Stomach smooth muscle (tissue), 2 donors: ENCODE measurements around the gene TRIM47.

Experiments used
- H3K27ac ChIP-seq: one replicate; pipeline ENCODE4 v1.7.0; 2013; ENCODE audit warnings: mild to moderate bottlenecking, low read length, inconsistent platforms
- H3K27me3 ChIP-seq, 2 donors: one replicate each; pipeline ENCODE4 v1.7.0; 2013; ENCODE audit warnings: low read length in 2 of 2; ENCODE audit not compliant: insufficient read depth in 2 of 2, control insufficient read depth in 1 of 2
- H3K36me3 ChIP-seq, 2 donors: one replicate each; pipeline ENCODE4 v1.7.0; 2013; ENCODE audit warnings: low read length in 2 of 2; ENCODE audit not compliant: control insufficient read depth in 2 of 2, insufficient read depth in 2 of 2
- H3K4me1 ChIP-seq: one replicate; pipeline ENCODE4 v1.7.0; 2013; ENCODE audit warnings: low read length; ENCODE audit not compliant: control insufficient read depth, insufficient read depth
- H3K4me3 ChIP-seq, 2 donors: one replicate each; pipeline ENCODE4 v1.7.0; 2013; ENCODE audit warnings: low read length in 2 of 2
- H3K9ac ChIP-seq, 2 donors: one replicate each; pipeline ENCODE4 v1.7.0; 2013; ENCODE audit warnings: low read length in 2 of 2, mild to moderate bottlenecking in 1 of 2
- H3K9me3 ChIP-seq, 2 donors: one replicate each; pipeline ENCODE4 v1.7.0; 2013; ENCODE audit warnings: low read length in 2 of 2; ENCODE audit not compliant: control insufficient read depth in 2 of 2
- donor health status: healthy.
- donor health status: Pancreatic carcinoma.

TRIM47 gene

GRCh38 chr17:75906143-75906884 lies 27.9 kb upstream of the TRIM47 start:
- peaks cover 3 to 8% of the 10 kb centered on the region in 2 donors for H3K36me3 ChIP-seq
- peak overlapping the region in 1 of 2 donors; percentile 31 for H3K9ac ChIP-seq
- H3K4me3 ChIP-seq: no peak overlapping the region
- no peaks in the 10 kb centered on the region for H3K9me3 ChIP-seq
- peaks cover 7% of the 10 kb centered on the region for H3K4me1 ChIP-seq
- H3K27me3 ChIP-seq: no peaks in the 10 kb centered on the region
- no peak overlapping the region for H3K27ac ChIP-seq

- Histone ChIP-seq H3K9me3 (no peaks in the 10 kb centered on the region), H3K36me3 (peaks cover 9 to 14% of the 10 kb centered on the region in 2 donors), H3K4me3 (peak within 1 kb of the TSS; percentile 70 to 79), H3K27ac (peak within 1 kb of the TSS; percentile 83), H3K4me1 (peaks cover 7% of the 10 kb centered on the region), H3K9ac (peak within 1 kb of the TSS; percentile 89 to 90), H3K27me3 (no peaks in the 10 kb centered on the region)
These were observed 26.6 kb upstream of the TRIM47 start, which contains the start of gene MRPL38 for GRCh38 chr17:75904749-75905521. Gene MRPL38 (minus strand): TSS chr17:75904884. CDS start chr17:75904875, 9 bp downstream.

GRCh38 chr17:75902406-75902805 lies 24.0 kb upstream of the TRIM47 start:
- peaks cover 11% of the 10 kb centered on the region for H3K4me1 ChIP-seq
- H3K36me3 ChIP-seq: peaks cover 16 to 29% of the 10 kb centered on the region in 2 donors
- H3K27ac ChIP-seq: no peak overlapping the region
- no peak overlapping the region for H3K4me3 ChIP-seq
- no peaks in the 10 kb centered on the region for H3K9me3 ChIP-seq
- no peaks in the 10 kb centered on the region for H3K27me3 ChIP-seq
- H3K9ac ChIP-seq: no peak overlapping the region

GRCh38 chr17:75901727-75902126 lies 23.3 kb upstream of the TRIM47 start:
- Histone ChIP-seq H3K27me3 (no peaks in the 10 kb centered on the region), H3K4me3 (no peak overlapping the region), H3K9ac (no peak overlapping the region), H3K36me3 (peaks cover 16 to 29% of the 10 kb centered on the region in 2 donors), H3K27ac (no peak overlapping the region), H3K9me3 (no peaks in the 10 kb centered on the region), H3K4me1 (peaks cover 17% of the 10 kb centered on the region)

- Histone ChIP-seq H3K27ac (no peak overlapping the region), H3K9me3 (no peaks in the 10 kb centered on the region), H3K27me3 (no peaks in the 10 kb centered on the region), H3K9ac (no peak overlapping the region), H3K36me3 (peaks cover 16 to 29% of the 10 kb centered on the region in 2 donors), H3K4me3 (no peak overlapping the region), H3K4me1 (peaks cover 19% of the 10 kb centered on the region)
These were observed 22.5 kb upstream of the TRIM47 start for GRCh38 chr17:75900691-75901533.

GRCh38 chr17:75899767-75900468 lies 21.5 kb upstream of the TRIM47 start:
- Histone ChIP-seq H3K27ac (no peak overlapping the region), H3K9me3 (no peaks in the 10 kb centered on the region), H3K4me3 (no peak overlapping the region), H3K36me3 (peaks cover 16 to 29% of the 10 kb centered on the region in 2 donors), H3K27me3 (no peaks in the 10 kb centered on the region), H3K4me1 (peaks cover 27% of the 10 kb centered on the region), H3K9ac (no peak overlapping the region)

- Histone ChIP-seq H3K9ac (no peak overlapping the region), H3K4me3 (no peak overlapping the region), H3K9me3 (no peaks in the 10 kb centered on the region), H3K4me1 (peaks cover 32% of the 10 kb centered on the region), H3K36me3 (peaks cover 16 to 29% of the 10 kb centered on the region in 2 donors), H3K27ac (no peak overlapping the region), H3K27me3 (no peaks in the 10 kb centered on the region)
These were observed 21.0 kb upstream of the TRIM47 start for GRCh38 chr17:75899353-75899752.

GRCh38 chr17:75898791-75899190 lies 20.4 kb upstream of the TRIM47 start:
- Histone ChIP-seq H3K36me3 (peaks cover 16 to 29% of the 10 kb centered on the region in 2 donors), H3K27ac (no peak overlapping the region), H3K9me3 (no peaks in the 10 kb centered on the region), H3K27me3 (no peaks in the 10 kb centered on the region), H3K4me1 (peaks cover 34% of the 10 kb centered on the region), H3K4me3 (no peak overlapping the region), H3K9ac (no peak overlapping the region)

GRCh38 chr17:75898065-75898464 lies 19.7 kb upstream of the TRIM47 start:
- Histone ChIP-seq H3K4me3 (no peak overlapping the region), H3K27me3 (no peaks in the 10 kb centered on the region), H3K27ac (no peak overlapping the region), H3K4me1 (peaks cover 34% of the 10 kb centered on the region), H3K36me3 (peaks cover 16 to 29% of the 10 kb centered on the region in 2 donors), H3K9me3 (no peaks in the 10 kb centered on the region), H3K9ac (no peak overlapping the region)
